HepG2 (cell line): ENCODE results near the gene ITGA6. TPM values are rescaled to one million over a fixed set of nuclear protein-coding genes. Genes with fewer than 3 reads are reported as not detected.
A peak's percentile ranks its signal among the peaks of the same experiment; 100 is the strongest.

ENCODE experiments used
- SIX1 ChIP-seq: sonication (generic); formaldehyde crosslinking; IDR thresholded peaks from 2 replicates; pipeline ENCODE4 v1.4.0; 2020; ENCODE audit warnings: missing genetic modification reagents, borderline replicate concordance
- ZFP62 ChIP-seq: sonication (generic); formaldehyde crosslinking; IDR thresholded peaks from 2 replicates; pipeline ENCODE4 v1.4.0; 2020; ENCODE audit warnings: missing genetic modification reagents
- ZNF121 ChIP-seq: sonication (generic); formaldehyde crosslinking; IDR thresholded peaks from 2 replicates; pipeline ENCODE4 v1.5.0; 2020; ENCODE audit warnings: mild to moderate bottlenecking, missing genetic modification reagents
- ZNF17 ChIP-seq: sonication (generic); formaldehyde crosslinking; IDR thresholded peaks from 2 replicates; pipeline ENCODE4 v1.5.0; 2020; ENCODE audit warnings: mild to moderate bottlenecking, missing genetic modification reagents
- ZNF362 ChIP-seq: sonication (generic); formaldehyde crosslinking; IDR thresholded peaks from 2 replicates; pipeline ENCODE4 v1.4.0; 2020; ENCODE audit warnings: missing genetic modification reagents, mild to moderate bottlenecking, borderline replicate concordance
- ZNF746 ChIP-seq: sonication (generic); formaldehyde crosslinking; IDR thresholded peaks from 2 replicates; pipeline ENCODE4 v1.8.0; 2022; ENCODE audit warnings: mild to moderate bottlenecking, missing genetic modification reagents
- polyA plus RNA-seq, 8 experiments: library from polyadenylated mRNA; depleted of rRNA in 3 of 8; stranded (reverse) in 7 of 8; unstranded in 1 of 8; fragments of >200 nt; fragmentation: Illumina TruSeq in 4 of 8; extraction: Trizol in 4 of 8; gene quantifications; 2 replicates each; pipeline versions ENCODE4 v1.2.1 to v1.2.3, GENCODE V29; 2011 to 2016; ENCODE audit warnings: low read depth in 4 of 8, missing spikeins in 1 of 8, mixed read lengths in 1 of 8; ENCODE audit not compliant: insufficient read depth in 1 of 8
- total RNA-seq, 5 experiments: library from RNA; depleted of rRNA; stranded (reverse); fragments of >200 nt; fragmentation: Illumina TruSeq; extraction: Trizol; gene quantifications; 2 replicates each; pipeline ENCODE4 v1.2.3, GENCODE V29; 2016; ENCODE audit warnings: low read depth in 1 of 5
- TF ChIP-seq, protein P1 (sequence below): sonication (generic); formaldehyde crosslinking; IDR thresholded peaks from 2 replicates; pipeline ENCODE4 v1.5.0; 2020; ENCODE audit warnings: missing genetic modification reagents
- TF ChIP-seq, protein P2 (sequence below): sonication (generic); formaldehyde crosslinking; IDR thresholded peaks from 2 replicates; pipeline ENCODE4 v1.9.0; 2021; ENCODE audit warnings: mild to moderate bottlenecking, missing genetic modification reagents
- TF ChIP-seq, protein P3 (sequence below): sonication (generic); formaldehyde crosslinking; IDR thresholded peaks from 2 replicates; pipeline ENCODE4 v1.5.0; 2020; ENCODE audit warnings: mild to moderate bottlenecking, missing genetic modification reagents
- TF ChIP-seq, protein P4 (sequence below): sonication (generic); formaldehyde crosslinking; IDR thresholded peaks from 2 replicates; pipeline ENCODE4 v1.4.0; 2020; ENCODE audit warnings: mild to moderate bottlenecking, missing genetic modification reagents

ITGA6 gene
- total and polyA plus RNA-seq, 2 of the 13 experiments (the other 11 are each of a cell fraction or from before 2014, with no cell fraction given), result 24.0 to 92.5 TPM

DNA sequence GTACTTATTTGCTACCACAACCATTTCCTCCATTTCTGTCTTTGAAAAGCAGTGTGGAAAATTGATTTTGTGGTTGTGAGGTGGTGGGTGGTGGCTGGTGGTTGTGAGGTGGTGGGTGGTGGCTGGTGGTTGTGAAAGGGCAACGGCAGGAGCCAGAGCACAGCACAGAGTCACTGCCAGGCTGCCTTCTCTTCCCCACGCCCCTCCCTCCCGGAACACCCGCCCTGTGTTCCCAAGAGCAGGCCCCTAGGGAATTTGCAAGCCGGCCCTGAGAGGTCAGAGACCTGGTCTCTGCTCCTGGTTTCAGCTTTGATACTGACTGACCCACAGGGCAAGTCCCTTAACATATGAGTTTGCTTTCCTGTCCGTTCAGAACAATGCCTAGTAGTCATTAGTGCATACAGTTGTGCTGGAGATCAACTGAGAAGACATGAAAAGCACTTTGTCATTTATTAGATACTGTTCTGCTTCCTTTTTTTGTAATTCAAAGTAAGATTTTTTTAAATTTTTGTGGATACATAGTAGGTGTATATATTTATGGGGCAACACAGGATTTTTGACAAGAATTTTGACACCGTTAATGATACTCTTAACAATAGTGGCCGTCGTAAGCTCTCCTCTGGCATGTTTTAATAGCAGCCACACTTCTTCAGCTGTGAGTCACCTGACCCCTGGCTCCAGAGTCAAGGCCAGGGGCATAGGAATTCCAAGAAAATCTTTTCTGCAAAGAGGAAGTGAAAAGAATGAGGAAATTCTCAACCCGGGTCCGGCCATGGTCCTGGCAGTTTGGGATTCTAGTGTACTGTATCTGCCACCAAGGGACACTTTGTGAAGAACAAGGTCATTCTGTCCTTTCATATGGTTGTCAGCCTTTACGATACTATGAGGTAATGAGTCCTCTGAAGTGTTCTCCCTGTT lies 53.2 kb downstream of the ITGA6 start (continued):
- TF ChIP-seq, protein P1, sequence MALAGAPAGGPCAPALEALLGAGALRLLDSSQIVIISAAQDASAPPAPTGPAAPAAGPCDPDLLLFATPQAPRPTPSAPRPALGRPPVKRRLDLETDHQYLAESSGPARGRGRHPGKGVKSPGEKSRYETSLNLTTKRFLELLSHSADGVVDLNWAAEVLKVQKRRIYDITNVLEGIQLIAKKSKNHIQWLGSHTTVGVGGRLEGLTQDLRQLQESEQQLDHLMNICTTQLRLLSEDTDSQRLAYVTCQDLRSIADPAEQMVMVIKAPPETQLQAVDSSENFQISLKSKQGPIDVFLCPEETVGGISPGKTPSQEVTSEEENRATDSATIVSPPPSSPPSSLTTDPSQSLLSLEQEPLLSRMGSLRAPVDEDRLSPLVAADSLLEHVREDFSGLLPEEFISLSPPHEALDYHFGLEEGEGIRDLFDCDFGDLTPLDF (CRISPR knock-in tag), result no peak
- TF ChIP-seq, protein P2, sequence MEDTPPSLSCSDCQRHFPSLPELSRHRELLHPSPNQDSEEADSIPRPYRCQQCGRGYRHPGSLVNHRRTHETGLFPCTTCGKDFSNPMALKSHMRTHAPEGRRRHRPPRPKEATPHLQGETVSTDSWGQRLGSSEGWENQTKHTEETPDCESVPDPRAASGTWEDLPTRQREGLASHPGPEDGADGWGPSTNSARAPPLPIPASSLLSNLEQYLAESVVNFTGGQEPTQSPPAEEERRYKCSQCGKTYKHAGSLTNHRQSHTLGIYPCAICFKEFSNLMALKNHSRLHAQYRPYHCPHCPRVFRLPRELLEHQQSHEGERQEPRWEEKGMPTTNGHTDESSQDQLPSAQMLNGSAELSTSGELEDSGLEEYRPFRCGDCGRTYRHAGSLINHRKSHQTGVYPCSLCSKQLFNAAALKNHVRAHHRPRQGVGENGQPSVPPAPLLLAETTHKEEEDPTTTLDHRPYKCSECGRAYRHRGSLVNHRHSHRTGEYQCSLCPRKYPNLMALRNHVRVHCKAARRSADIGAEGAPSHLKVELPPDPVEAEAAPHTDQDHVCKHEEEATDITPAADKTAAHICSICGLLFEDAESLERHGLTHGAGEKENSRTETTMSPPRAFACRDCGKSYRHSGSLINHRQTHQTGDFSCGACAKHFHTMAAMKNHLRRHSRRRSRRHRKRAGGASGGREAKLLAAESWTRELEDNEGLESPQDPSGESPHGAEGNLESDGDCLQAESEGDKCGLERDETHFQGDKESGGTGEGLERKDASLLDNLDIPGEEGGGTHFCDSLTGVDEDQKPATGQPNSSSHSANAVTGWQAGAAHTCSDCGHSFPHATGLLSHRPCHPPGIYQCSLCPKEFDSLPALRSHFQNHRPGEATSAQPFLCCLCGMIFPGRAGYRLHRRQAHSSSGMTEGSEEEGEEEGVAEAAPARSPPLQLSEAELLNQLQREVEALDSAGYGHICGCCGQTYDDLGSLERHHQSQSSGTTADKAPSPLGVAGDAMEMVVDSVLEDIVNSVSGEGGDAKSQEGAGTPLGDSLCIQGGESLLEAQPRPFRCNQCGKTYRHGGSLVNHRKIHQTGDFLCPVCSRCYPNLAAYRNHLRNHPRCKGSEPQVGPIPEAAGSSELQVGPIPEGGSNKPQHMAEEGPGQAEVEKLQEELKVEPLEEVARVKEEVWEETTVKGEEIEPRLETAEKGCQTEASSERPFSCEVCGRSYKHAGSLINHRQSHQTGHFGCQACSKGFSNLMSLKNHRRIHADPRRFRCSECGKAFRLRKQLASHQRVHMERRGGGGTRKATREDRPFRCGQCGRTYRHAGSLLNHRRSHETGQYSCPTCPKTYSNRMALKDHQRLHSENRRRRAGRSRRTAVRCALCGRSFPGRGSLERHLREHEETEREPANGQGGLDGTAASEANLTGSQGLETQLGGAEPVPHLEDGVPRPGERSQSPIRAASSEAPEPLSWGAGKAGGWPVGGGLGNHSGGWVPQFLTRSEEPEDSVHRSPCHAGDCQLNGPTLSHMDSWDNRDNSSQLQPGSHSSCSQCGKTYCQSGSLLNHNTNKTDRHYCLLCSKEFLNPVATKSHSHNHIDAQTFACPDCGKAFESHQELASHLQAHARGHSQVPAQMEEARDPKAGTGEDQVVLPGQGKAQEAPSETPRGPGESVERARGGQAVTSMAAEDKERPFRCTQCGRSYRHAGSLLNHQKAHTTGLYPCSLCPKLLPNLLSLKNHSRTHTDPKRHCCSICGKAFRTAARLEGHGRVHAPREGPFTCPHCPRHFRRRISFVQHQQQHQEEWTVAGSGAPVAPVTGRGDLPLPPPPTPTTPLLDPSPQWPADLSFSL (CRISPR knock-in tag), result 0 out of 2 replicates have a peak, but pooled peaks have one; percentile 16
- TF ChIP-seq SIX1 (CRISPR knock-in tag) (no peak), ZNF362 (CRISPR knock-in tag) (0 out of 2 replicates have a peak, but pooled peaks have one; percentile 14), ZFP62 (CRISPR knock-in tag) (no peak), ZNF746 (CRISPR knock-in tag) (no peak), ZNF121 (peak; percentile 30; the same call in 1 of the 2 replicates), ZNF17 (CRISPR knock-in tag) (no peak)
- TF ChIP-seq, protein P3, sequence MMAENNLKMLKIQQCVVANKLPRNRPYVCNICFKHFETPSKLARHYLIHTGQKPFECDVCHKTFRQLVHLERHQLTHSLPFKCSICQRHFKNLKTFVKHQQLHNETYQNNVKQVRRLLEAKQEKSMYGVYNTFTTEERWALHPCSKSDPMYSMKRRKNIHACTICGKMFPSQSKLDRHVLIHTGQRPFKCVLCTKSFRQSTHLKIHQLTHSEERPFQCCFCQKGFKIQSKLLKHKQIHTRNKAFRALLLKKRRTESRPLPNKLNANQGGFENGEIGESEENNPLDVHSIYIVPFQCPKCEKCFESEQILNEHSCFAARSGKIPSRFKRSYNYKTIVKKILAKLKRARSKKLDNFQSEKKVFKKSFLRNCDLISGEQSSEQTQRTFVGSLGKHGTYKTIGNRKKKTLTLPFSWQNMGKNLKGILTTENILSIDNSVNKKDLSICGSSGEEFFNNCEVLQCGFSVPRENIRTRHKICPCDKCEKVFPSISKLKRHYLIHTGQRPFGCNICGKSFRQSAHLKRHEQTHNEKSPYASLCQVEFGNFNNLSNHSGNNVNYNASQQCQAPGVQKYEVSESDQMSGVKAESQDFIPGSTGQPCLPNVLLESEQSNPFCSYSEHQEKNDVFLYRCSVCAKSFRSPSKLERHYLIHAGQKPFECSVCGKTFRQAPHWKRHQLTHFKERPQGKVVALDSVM, result no peak
- TF ChIP-seq, protein P4, sequence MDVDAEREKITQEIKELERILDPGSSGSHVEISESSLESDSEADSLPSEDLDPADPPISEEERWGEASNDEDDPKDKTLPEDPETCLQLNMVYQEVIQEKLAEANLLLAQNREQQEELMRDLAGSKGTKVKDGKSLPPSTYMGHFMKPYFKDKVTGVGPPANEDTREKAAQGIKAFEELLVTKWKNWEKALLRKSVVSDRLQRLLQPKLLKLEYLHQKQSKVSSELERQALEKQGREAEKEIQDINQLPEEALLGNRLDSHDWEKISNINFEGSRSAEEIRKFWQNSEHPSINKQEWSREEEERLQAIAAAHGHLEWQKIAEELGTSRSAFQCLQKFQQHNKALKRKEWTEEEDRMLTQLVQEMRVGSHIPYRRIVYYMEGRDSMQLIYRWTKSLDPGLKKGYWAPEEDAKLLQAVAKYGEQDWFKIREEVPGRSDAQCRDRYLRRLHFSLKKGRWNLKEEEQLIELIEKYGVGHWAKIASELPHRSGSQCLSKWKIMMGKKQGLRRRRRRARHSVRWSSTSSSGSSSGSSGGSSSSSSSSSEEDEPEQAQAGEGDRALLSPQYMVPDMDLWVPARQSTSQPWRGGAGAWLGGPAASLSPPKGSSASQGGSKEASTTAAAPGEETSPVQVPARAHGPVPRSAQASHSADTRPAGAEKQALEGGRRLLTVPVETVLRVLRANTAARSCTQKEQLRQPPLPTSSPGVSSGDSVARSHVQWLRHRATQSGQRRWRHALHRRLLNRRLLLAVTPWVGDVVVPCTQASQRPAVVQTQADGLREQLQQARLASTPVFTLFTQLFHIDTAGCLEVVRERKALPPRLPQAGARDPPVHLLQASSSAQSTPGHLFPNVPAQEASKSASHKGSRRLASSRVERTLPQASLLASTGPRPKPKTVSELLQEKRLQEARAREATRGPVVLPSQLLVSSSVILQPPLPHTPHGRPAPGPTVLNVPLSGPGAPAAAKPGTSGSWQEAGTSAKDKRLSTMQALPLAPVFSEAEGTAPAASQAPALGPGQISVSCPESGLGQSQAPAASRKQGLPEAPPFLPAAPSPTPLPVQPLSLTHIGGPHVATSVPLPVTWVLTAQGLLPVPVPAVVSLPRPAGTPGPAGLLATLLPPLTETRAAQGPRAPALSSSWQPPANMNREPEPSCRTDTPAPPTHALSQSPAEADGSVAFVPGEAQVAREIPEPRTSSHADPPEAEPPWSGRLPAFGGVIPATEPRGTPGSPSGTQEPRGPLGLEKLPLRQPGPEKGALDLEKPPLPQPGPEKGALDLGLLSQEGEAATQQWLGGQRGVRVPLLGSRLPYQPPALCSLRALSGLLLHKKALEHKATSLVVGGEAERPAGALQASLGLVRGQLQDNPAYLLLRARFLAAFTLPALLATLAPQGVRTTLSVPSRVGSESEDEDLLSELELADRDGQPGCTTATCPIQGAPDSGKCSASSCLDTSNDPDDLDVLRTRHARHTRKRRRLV, result 0 out of 2 replicates have a peak, but pooled peaks have one; percentile 28
